Dendritic cell treated with granulocyte-macrophage colony-stimulating factor and Interleukin-4, amounts not matched to agents 40 ng/mL and 50 ng/mL, for 4 days (primary cell): ENCODE measurements around the gene FRMPD2.
"Not testable (repeated sequence)": the region's sequence is repeated elsewhere in the genome, so short reads cannot be mapped to it uniquely, and the experiment has no call there.

ENCODE experiments used
- H3K27ac Mint-ChIP-seq: one replicate; pipeline ENCODE4 v1.8.0; 2022; ENCODE audit warnings: mild to moderate bottlenecking, mixed read lengths
- H3K27me3 Mint-ChIP-seq: one replicate; pipeline ENCODE4 v1.8.0; 2022; ENCODE audit warnings: mild to moderate bottlenecking, mixed read lengths
- H3K36me3 Mint-ChIP-seq: one replicate; pipeline ENCODE4 v1.8.0; 2022; ENCODE audit warnings: low read depth, mixed read lengths
- H3K4me1 Mint-ChIP-seq: one replicate; pipeline ENCODE4 v1.8.0; 2022; ENCODE audit warnings: low read depth, mixed read lengths
- H3K4me3 Mint-ChIP-seq: one replicate; pipeline ENCODE4 v1.8.0; 2022; ENCODE audit warnings: mild to moderate bottlenecking, moderate library complexity, mixed read lengths
- H3K9me3 Mint-ChIP-seq: one replicate; pipeline ENCODE4 v1.8.0; 2022; ENCODE audit warnings: mixed read lengths
- intact Hi-C: fragments of 100-400 bp; cut with micrococcal nuclease; formaldehyde crosslinking; loops from one replicate; pipeline ENCODE4 v1.15.0; 2022

Gene FRMPD2

DNA sequence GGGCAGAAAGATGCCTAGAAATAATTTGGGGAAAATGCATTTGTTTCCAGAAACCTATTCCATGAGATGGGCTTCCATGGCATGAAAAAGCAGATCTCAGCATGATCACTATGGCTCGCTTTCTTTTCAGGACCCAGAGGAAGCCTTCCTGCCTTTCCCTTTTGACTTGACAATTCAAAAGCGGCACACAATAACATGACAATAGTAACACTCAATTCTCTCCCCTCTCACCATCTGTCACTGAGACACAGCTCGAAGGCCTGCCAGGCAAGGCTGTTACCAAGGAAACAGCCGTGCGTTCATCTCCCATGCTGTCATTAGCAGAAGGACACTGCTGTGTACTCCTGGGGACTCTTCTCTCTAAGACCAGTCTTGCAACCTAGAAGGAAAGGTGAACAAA is 101.8 kb downstream of the FRMPD2 start:
- H3K27me3 Mint-ChIP-seq, H3K9me3 Mint-ChIP-seq, H3K4me1 Mint-ChIP-seq, H3K27ac Mint-ChIP-seq, H3K36me3 Mint-ChIP-seq, H3K4me3 Mint-ChIP-seq, intact Hi-C loops: not testable (repeated sequence)

DNA sequence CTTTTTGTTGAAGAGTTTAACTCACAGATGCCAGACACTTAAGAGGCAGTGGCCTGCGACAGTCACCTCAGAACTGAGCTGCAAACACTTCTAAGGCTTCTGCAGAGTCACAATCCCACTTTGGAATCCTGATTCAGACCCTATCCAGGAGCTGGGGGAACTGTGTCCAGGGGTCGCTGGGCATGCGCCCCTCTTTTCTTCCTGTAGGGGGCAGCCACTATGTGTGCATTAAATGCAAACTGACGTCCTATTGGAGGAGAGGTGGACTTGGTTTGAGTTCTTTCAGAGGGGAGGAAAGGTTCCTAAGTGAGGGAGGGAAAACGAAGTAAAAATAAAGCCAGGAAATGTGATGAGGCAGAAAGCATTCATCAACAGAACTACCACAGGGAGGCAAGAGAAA is 113.8 kb downstream of the FRMPD2 start:
- H3K4me3 Mint-ChIP-seq, H3K27ac Mint-ChIP-seq, H3K36me3 Mint-ChIP-seq, intact Hi-C loops, H3K4me1 Mint-ChIP-seq, H3K27me3 Mint-ChIP-seq, H3K9me3 Mint-ChIP-seq: not testable (repeated sequence)

DNA sequence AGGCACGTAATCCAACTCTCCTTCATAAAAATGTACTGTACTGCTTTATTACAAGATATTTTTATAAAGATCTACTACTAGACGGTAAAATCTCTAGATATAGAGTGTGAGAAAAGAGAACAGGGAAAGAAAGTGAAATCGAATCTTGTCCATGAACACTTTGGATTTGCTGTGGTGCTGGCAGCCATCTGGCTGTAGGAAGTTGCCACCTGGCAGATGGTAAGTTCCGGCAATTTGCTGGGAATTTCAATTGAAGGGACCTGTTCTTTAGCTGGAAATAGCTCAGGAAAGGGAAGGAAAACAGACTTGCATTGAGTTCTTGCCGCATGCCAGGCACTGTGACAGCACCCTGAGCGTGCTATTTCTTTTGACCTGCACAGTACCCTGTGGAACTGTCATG is 114.3 kb downstream of the FRMPD2 start:
- H3K27ac Mint-ChIP-seq, result not testable (repeated sequence)

DNA sequence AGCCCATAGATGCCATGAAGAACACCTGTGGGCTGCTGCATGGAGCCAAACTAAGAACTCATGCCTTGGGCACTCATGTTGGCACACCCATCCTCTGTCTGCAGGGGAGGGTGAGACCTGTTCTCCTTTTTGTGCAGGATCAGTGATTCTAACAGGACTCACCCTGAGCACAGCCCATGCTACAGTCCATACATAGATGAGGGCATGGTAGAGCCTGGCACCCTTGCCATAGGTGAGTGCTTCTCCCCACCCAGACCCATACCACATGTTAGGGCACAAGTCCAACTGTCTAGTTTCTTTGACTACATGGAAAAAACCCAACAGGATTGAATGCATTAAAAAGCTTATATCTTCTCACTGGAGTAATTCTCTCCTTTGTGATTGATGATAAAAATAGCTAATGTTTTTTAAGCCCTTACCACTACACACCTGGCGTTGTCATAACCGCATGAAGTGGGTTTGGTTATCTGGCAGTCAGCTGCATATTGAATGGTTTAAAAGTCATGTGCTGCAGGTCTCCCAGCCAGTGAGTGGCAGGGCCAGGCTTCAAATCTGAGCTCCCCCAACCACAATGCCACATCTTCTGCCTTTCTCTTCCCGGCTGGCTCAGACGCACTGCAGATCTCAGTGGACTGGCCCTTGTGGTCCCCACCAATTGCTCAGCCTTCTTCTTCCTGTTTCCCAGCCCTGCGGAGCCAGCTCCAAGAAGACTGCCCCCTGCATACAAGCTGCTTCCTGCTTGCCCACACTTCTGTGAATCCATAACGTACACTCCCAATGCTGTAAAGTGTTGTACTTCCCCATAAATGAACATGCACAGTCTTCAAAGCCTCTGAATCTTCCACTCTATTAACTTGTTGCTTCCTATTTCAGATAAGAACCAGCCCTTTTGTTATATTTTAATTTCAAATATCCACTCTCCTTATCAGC is 120.0 kb downstream of the FRMPD2 start:
- H3K9me3 Mint-ChIP-seq, intact Hi-C loops, H3K27ac Mint-ChIP-seq, H3K4me3 Mint-ChIP-seq, H3K27me3 Mint-ChIP-seq, H3K36me3 Mint-ChIP-seq, H3K4me1 Mint-ChIP-seq: not testable (repeated sequence)

More for the DNA sequence above, 114.3 kb downstream of the FRMPD2 start:
- H3K36me3 Mint-ChIP-seq, intact Hi-C loops, H3K27me3 Mint-ChIP-seq, H3K4me3 Mint-ChIP-seq, H3K4me1 Mint-ChIP-seq, H3K9me3 Mint-ChIP-seq: not testable (repeated sequence)

DNA sequence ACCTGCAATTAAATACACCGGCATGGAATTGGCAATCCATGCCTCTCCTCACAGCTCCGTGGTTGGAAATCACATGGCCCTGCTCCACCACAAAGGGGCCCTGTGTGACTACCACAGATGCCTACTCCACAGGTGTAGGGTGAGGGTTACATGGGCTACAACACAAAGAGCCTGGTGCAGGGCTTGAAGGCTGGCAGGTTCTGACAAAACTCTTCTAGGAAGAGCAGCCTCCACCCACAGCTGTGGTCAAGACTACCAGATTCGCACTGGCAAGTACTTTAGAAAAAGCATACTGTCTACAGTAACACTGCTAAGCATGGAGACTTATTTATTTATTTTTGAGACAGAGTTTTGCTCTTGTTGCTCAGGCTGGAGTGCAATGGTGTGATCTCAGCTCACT is 126.9 kb downstream of the FRMPD2 start:
- H3K9me3 Mint-ChIP-seq, H3K36me3 Mint-ChIP-seq, H3K4me1 Mint-ChIP-seq, intact Hi-C loops, H3K27me3 Mint-ChIP-seq, H3K27ac Mint-ChIP-seq, H3K4me3 Mint-ChIP-seq: not testable (repeated sequence)

DNA sequence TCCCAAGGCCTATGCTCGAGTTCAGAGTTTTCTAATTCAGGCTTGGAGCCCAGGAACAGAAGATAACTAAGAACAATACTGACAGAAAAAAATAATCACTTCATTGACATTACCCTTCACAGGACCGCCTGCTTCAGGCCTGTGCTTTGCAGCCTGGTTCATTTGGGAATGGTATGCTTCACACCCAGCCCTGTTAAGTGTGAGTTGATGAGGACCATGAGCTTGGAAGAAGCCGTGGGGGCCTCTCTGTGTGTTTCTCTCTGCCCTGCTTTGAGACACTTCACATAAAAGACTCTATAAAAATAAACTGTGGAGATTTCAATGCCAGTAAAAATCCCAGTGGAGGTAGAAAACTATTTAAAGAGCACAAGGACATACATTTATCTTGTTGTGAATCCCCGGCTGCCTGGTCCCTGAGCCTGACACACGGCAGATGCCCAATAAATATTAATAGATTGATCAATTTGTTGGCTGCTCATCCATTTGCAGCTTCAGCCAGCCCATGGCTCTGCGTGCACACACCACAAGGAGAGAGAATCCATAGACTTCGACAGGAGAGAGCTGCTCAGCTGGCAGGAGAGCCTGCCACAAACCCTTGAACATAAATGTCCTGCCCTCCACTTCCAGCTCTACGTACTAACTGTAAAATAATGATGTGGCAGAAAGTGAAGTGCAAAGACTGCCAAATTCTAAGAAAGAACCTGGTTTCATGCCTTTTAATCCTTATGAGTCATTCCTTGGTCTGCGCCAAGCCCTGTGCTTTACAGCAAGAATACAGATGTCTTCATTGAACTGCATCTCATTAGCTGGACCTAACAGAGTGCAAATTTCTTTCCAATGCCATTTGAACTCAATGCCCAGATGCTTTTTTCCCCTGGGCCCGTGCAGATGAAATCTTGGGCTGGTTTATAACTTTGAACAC is 130.5 kb downstream of the FRMPD2 start:
- H3K27ac Mint-ChIP-seq, H3K9me3 Mint-ChIP-seq, H3K36me3 Mint-ChIP-seq, H3K4me1 Mint-ChIP-seq, intact Hi-C loops, H3K27me3 Mint-ChIP-seq, H3K4me3 Mint-ChIP-seq: not testable (repeated sequence)

DNA sequence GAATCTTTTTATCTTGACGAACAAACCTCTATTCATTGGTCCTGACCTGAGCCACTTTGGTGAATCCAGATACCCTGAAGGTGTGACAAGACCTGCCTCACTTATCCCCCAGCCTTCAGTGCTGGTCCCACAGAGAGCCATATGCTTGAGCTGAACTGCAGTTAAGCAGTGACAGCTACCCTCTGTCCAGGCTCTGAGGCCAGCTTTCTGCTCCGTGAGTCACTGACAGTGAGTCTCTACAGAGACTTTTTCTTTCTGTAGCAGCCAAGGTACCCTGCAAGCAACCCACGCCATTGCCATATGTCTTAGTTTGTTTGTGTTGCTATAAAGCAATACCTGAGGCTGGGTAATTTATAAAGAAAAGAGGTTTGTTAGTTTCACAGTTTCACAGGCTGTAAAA is 133.5 kb downstream of the FRMPD2 start:
- H3K27ac Mint-ChIP-seq, H3K27me3 Mint-ChIP-seq, intact Hi-C loops, H3K4me1 Mint-ChIP-seq, H3K9me3 Mint-ChIP-seq, H3K36me3 Mint-ChIP-seq, H3K4me3 Mint-ChIP-seq: not testable (repeated sequence)

DNA sequence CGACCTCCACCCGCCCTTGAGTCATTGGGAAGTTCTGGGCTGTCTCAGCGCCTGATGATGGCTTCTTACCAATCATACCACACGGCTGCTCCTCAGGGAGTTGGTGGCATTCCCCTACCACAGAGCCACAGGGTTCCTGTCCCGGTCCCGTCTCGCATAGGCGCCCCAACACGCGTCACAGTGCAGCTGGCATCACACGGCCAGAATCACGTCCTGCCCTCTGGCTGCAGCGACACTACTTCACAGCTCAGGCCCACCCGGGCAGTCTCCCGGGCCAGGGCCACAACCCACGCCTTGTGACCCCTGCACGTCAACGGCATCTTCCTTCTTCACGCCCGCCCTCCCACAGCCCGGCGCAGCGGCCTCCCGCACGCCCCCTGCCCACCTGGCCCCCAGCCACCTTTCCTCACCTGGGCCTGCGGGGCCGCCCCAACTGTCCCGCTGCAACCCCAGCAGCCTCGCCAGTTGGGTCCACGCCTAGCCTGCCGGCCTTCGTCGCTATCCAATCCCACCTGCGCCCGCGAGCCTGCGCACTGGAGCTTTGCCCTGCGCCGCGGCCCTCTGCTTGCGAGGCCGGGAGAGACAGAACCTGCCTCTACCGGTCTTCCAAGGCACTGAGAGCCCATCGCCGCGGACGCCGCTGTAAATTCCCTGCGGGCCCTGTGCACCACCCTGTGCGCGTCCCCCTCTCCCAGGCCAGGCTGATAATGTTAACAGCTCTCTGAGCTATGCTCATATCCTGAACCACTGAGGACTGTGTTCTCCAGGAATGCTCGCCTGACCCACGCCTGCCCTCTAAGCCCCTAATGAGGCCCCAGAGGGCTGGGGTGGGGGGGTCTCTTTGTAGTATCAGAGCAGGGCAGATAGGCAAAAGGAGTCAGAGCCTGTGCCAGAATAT is 134.3 kb downstream of the FRMPD2 start:
- H3K4me1 Mint-ChIP-seq, H3K9me3 Mint-ChIP-seq, H3K27me3 Mint-ChIP-seq, H3K27ac Mint-ChIP-seq, H3K36me3 Mint-ChIP-seq, H3K4me3 Mint-ChIP-seq, intact Hi-C loops: not testable (repeated sequence)

DNA sequence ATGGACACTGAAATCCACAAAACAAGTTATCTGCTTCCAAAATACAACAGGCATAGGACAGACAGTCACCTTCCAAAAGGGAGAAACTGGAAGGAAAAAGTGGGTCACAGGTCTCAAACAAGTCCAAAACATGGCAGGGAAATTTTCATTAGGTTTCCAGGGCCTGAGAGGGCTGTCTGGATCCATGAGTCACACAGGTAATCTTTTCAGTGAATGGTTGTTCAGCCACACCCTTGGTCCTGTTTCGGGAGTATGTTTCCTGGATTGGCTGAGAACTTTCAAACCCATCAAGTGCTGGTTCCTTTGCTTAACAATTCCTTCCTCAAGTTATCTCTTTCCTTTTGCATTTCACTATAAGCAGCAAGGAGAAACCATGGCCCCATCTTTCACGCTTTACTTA is 145.5 kb downstream of the FRMPD2 start:
- H3K36me3 Mint-ChIP-seq, intact Hi-C loops, H3K4me1 Mint-ChIP-seq, H3K27me3 Mint-ChIP-seq, H3K9me3 Mint-ChIP-seq, H3K4me3 Mint-ChIP-seq, H3K27ac Mint-ChIP-seq: not testable (repeated sequence)

DNA sequence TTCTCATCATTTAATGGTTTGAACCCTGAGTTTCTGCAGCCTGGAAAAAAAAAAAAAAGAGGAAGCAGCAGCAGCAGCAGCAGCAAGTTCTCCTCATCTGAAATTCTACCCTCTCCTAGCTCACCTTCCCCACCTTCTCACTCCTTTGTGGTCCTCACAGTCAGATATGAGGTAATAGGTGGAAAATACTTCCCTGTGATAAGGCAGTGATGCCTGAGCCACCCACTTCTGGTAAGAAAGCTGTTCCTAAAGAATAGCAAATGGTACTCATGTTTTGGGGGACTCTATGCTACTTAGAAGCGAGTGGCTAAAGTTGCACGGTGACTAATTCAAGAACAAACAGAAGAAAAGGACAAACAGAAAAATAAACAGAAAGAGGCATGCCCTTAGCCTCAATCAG is 148.2 kb downstream of the FRMPD2 start:
- H3K4me1 Mint-ChIP-seq, H3K27me3 Mint-ChIP-seq: not testable (repeated sequence)

DNA sequence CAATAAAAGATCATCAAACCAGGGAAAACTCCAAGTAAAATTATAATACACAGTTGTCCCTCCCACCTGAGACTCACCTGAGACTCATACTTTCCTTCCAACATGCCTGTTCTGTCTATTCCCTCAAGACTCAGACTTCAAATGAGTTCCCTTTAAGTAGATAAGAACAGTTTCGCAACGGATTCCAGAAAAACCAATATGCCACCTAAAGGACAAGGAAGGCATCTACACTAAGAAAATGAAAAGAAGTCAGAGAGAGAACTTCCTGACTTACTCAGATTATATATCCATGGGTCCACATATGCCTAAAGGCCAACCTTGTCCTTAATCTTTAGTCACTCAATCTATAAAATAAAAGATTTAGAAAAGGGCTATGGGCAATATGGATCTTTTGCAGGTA is 148.9 kb downstream of the FRMPD2 start:
- H3K9me3 Mint-ChIP-seq, H3K36me3 Mint-ChIP-seq, H3K4me1 Mint-ChIP-seq, H3K27ac Mint-ChIP-seq, H3K27me3 Mint-ChIP-seq, H3K4me3 Mint-ChIP-seq, intact Hi-C loops: not testable (repeated sequence)

More for the DNA sequence above, 148.2 kb downstream of the FRMPD2 start:
- H3K27ac Mint-ChIP-seq, H3K4me3 Mint-ChIP-seq, H3K36me3 Mint-ChIP-seq, H3K9me3 Mint-ChIP-seq, intact Hi-C loops: not testable (repeated sequence)

DNA sequence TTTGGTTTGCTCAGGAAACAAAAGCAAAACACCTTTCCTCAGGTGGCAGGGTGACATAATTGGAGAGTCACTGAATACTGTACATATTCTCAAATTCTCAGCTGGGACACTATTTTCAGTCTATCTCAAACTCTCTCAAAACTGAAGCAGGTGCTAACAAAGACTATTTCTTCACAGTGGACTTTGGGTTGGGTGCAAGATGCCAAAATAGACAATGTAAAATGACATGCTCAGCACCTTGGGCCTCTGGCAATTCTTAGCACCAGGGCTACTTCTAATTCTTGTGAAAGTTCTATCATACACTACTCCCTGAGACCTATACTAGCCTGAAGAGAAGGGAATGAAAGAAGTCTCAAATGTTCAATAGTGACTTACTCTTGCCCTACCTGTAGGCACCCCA is 151.9 kb downstream of the FRMPD2 start:
- H3K27me3 Mint-ChIP-seq, intact Hi-C loops, H3K36me3 Mint-ChIP-seq, H3K4me1 Mint-ChIP-seq, H3K9me3 Mint-ChIP-seq, H3K4me3 Mint-ChIP-seq, H3K27ac Mint-ChIP-seq: not testable (repeated sequence)

DNA sequence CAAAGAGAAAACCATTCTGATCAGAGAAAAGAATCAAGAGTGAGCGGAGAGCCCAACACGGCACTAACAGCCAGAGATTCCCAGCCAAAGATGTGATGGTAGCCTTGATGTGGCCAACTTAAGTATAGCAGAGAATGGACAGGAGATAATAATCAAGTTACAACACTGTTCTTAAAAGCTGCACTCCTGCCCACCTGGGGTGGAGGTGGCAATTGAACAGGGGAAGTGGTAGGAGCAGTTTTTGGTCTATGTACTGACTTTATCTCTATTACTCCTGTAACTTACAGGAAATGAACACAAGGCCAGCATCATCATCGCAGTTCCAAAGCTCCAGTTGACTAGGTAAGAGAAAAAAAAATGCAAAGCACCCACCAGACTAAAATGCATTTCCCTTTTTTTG is 164.2 kb downstream of the FRMPD2 start:
- intact Hi-C loops, H3K27ac Mint-ChIP-seq: not testable (repeated sequence)

More for the DNA sequence above, 164.2 kb downstream of the FRMPD2 start:
- not testable (repeated sequence) for H3K36me3 Mint-ChIP-seq, H3K9me3 Mint-ChIP-seq, H3K4me3 Mint-ChIP-seq, H3K4me1 Mint-ChIP-seq, H3K27me3 Mint-ChIP-seq
